Activated T-cell treated with anti-CD3 and anti-CD28 coated beads, Interleukin-2, amount 50 U/mL, for 24 hours (primary cell): ENCODE results near the gene MYEOV.

Experiments used
- DNase-seq: peaks from one replicate; pipeline ENCODE4 v3.0.0-alpha.2; 2020
- H3K27ac Mint-ChIP-seq: 2 replicates; pipeline ENCODE4 v1.8.0; 2020; ENCODE audit warnings: mild to moderate bottlenecking, mixed read lengths
- H3K27me3 Mint-ChIP-seq: 2 replicates; pipeline ENCODE4 v1.8.0; 2020; ENCODE audit warnings: mixed read lengths
- H3K36me3 Mint-ChIP-seq: 2 replicates; pipeline ENCODE4 v1.8.0; 2020; ENCODE audit warnings: low read depth, mixed read lengths
- H3K4me1 Mint-ChIP-seq: 2 replicates; pipeline ENCODE4 v1.8.0; 2020; ENCODE audit warnings: low read depth, mixed read lengths
- H3K4me3 Mint-ChIP-seq: 2 replicates; pipeline ENCODE4 v1.8.0; 2020; ENCODE audit warnings: mild to moderate bottlenecking, moderate library complexity, mixed read lengths
- H3K9me3 Mint-ChIP-seq: 2 replicates; pipeline ENCODE4 v1.8.0; 2020; ENCODE audit warnings: mixed read lengths

Gene MYEOV

DNA sequence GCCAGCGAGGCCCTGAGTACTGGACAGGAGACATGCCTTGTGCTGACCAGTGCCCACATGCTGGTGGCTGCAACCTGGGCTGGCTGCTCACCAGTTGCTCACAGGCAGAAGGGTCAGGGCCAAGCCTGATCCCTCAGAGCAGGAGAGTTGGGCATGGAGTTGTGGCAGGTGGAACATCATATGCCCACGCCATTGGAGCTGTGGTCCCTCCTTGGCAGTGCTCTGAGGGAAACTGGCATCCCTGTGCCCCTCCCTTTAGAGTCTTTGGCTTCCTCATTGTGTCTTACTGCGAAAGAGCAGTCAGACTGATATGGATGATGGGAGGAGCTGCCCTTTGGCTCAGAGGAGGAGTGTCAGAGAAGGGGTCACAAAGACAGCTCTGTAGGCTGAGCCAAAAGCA, 3.1 kb upstream of the MYEOV start:
- Mint-ChIP-seq H3K27me3 (no peaks in the 10 kb centered on the region), H3K4me3 (no peak overlapping the region), H3K27ac (no peak overlapping the region), H3K4me1 (peaks cover 17% of the 10 kb centered on the region), H3K36me3 (no peaks in the 10 kb centered on the region), H3K9me3 (no peaks in the 10 kb centered on the region)
- no peak for DNase-seq

DNA sequence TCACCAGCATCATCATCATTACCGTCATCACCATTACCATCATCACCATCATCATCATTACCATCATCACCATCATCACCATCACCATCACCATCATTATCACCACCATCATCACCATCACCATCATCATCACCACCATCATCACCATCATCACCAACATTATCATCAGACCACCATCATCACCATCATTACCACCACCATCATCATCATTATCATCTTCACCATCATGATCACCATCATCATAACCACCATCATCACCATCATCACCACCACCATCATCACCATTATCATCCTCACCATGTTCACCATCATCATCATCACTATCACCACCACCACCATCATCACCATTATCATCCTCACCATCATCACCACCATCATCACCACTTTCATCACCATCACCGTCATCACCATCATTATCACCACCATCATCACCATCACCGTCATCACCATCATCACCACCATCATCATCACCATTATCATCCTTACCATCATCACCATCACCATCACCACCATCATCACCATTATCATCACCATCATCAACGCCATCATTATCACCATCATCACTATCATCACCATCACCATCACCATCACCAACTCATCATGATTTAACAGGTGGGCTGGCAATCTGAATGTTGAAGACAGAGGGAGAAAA, 2.4 kb upstream of the MYEOV start:
- Mint-ChIP-seq H3K36me3 (no peaks in the 10 kb centered on the region), H3K9me3 (no peaks in the 10 kb centered on the region), H3K4me1 (peaks cover 25% of the 10 kb centered on the region), H3K4me3 (no peak overlapping the region), H3K27me3 (no peaks in the 10 kb centered on the region), H3K27ac (no peak overlapping the region)
- DNase-seq: no peak

DNA sequence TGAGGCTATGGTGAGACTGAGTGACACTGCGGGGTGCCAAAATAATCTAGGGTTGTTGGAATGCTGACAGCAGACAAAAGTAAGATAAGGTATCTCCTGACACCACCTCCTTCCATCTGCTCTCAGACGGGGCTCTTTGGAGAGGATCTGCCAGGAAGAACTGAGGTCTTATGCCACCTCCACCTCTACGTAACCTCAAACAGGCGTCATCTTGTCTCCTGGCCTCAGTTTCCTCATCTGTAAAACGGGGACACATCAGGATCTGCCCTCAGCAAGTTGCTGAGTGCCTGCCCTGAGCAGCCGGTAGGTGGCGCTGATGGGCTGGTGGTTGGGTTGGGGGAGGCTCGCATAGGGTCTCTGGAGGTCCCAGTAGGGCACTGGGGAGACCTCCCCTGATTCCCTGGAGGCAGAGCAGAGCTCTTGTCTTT, 1.7 kb upstream of the MYEOV start:
- Mint-ChIP-seq H3K27ac (no peak overlapping the region), H3K4me1 (peaks cover 31% of the 10 kb centered on the region), H3K4me3 (no peak overlapping the region), H3K36me3 (no peaks in the 10 kb centered on the region), H3K9me3 (no peaks in the 10 kb centered on the region), H3K27me3 (no peaks in the 10 kb centered on the region)
- peak; percentile 75 for DNase-seq

DNA sequence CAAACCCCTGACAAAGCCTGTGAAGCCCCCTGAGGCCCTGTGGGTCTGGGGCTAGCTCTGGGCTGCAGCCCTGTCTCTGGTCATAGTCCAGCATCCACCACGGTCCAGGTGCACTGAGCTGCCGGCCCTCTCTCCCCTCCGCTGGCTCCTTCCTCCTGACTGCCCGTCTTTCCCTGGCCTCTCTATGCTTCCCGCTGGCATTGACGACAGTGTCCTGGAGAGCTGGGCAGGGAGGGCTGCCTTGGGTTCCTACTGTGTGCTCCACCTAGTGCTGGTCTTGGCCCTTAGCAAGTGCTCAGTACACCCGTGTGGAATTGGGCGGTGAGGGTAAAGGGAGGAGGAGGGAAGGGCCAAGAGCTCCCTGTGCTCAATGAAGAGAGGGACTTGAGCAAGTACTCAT, 868 bp upstream of the MYEOV start:
- H3K4me3 Mint-ChIP-seq: no peak overlapping the region
- no peaks in the 10 kb centered on the region for H3K9me3 Mint-ChIP-seq
- H3K4me1 Mint-ChIP-seq: peaks cover 40% of the 10 kb centered on the region
- H3K27me3 Mint-ChIP-seq: no peaks in the 10 kb centered on the region
- no peaks in the 10 kb centered on the region for H3K36me3 Mint-ChIP-seq
- DNase-seq: no peak
- H3K27ac Mint-ChIP-seq: no peak overlapping the region

DNA sequence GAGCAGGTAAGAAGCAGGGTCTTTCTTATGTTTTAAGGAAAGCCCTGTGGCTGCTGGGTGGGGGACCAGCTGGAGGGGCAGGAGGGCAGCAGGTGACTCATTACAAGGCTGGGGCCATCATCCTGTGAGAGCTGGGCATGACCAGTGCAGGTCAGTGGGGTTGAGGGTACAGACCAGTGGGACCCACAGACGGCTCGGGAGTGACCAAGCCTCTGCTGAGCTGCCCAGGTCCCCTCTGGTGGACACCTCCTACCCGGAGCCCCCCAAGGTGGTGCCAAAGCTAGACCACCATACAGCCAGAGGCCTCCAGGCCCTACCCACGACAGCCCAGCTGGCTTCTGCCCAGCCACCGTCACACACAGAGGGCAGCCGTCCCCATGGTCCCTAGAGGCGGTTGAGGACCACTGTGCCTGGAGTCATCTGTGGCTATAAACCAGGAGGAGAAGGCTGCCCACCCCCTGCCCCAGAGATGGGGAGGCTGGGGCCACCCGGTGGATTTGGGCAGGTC, 670 bp downstream of the MYEOV start:
- Mint-ChIP-seq H3K4me1 (peaks cover 55% of the 10 kb centered on the region), H3K4me3 (no peak overlapping the region), H3K27ac (no peak overlapping the region)

DNA sequence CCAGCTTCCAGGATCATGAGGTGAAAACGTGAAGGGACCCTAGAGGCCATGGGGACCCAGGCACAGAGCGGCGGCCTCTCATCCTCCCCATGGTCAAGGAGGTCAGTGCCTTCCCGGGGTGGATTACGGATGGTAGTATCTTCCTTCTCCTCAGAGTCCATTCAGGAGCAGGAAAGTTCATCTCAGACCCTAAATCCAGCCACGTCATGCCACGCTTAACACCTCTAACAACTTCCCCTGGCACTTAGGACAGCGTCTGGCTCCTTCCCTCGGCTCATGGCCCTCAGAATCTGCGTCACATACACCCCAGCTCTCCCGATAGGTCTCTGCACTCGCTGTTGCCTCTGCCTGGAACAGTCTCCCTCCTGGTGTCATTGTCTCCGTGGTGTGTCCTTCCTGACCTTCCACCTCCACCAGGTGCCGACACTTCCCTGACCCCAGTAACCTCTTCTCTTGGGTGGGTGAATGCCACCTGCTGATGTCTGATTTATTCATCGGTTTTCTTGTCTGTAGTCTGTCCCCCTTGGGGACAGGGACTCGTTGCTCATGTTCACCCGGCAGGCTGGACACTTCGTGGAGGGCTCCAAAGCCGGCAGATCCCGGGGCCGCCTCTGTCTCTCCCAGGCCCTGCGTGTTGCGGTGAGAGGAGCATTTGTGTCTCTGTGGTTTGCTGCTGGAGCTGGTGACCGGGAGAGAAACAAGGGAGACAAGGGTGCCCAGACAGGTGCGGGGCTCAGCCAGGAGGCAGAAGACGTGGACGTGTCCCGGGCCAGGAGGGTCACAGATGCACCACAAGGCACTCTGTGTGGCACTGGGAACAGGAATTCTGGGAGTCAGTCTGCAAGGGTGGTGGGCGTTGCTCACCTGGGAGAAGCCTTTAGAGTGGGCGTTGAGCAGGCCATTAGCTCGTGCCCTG, 1.4 kb downstream of the MYEOV start:
- H3K9me3 Mint-ChIP-seq: no peaks in the 10 kb centered on the region
- no peaks in the 10 kb centered on the region for H3K36me3 Mint-ChIP-seq
- H3K27ac Mint-ChIP-seq: no peak overlapping the region
- H3K27me3 Mint-ChIP-seq: peaks cover 6% of the 10 kb centered on the region
- no peak for DNase-seq
- no peak overlapping the region for H3K4me3 Mint-ChIP-seq
- H3K4me1 Mint-ChIP-seq: peaks cover 58% of the 10 kb centered on the region

More for the DNA sequence above, 670 bp downstream of the MYEOV start:
- H3K9me3 Mint-ChIP-seq: no peaks in the 10 kb centered on the region
- no peak for DNase-seq
- H3K27me3 Mint-ChIP-seq: peaks cover 6% of the 10 kb centered on the region
- no peaks in the 10 kb centered on the region for H3K36me3 Mint-ChIP-seq

DNA sequence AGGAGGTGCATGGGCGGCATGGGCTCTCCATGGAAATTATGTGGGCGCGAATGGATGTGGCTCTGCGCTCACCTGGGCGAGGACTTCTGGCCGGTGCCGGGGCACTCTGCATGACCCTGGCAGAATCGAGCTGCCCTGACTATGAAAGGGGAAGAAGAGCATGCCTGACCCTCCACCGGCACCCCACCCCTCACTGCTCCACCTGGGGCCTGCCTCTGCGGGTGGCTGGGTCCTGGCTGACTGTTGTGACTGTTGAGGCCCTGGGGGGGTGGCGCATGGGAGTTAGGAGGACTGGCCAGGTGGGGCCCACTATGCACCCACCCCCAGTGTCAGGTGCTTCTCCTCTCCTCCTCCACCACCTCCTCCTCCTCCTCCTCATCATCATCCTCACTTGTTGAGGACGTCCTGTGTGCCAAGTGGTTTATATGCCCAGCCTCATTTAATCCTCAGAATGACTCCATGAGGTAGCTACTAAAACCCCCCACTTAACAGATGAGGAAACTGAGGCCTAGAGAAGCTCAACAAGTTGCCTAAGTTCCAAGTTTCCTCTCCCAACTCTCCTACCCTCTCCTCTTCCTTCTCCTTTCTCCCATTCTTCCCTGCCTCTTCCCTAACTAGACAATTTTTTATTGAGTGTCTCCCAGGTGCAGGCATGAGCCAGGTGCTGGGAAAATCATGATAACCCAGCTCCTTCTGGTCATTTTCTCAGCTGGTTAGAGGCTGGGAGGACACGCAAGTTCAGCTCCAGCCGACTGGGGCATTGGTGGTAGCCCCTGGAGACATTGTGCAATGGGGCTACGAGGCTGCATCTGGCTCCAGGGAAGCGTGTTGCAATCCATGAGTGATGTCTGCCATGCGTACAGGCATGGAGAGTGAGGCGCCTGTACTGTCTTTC, 2.3 kb downstream of the MYEOV start:
- Mint-ChIP-seq H3K4me3 (no peak overlapping the region), H3K4me1 (peaks cover 62% of the 10 kb centered on the region), H3K27ac (no peak overlapping the region), H3K36me3 (no peaks in the 10 kb centered on the region), H3K27me3 (peaks cover 6% of the 10 kb centered on the region), H3K9me3 (no peaks in the 10 kb centered on the region)
- DNase-seq: no peak

DNA sequence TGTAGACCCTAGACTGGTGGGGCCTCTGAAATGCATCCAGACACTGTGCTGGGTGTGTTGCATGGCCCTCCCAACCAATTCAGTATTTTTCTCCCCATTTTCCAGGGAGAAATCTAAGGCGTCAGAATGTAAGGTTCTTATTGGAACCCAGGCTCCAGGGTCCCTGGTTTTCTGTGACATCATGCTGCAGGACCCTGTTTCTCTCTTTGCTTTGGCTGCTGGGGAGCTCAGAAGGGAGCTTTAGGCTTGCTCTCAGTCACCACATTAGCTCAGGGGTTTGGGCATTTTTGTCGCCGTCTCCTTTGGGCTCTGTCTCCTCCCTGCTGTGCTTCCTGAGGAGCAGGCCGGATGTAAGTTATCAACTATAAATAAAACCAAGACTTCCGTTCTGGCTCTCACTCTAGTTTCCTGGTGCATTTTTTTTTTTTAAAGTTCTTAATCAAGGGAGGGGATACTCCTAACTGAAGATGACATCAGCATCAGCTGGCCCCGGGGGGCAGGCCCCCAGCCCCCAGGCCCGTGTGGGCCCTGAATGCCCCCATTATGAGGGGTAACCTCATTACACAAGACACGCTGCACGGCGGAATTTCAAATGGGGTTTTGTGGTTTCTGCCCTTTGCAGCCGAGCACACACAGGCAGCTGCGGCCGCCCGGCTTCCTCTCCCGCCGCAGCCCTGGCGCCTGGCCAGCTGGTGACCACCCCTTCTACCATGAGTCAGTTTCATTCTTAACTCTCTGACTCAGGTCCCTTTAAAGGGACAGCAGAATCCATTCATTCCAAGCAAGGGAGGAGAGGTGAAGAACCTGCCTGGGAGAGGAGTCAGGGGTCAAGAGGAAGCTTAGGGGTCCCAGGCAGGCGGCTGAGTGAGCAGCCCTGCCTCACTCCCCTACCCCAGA, 3.2 kb downstream of the MYEOV start:
- Mint-ChIP-seq H3K4me3 (peak overlapping the region; percentile 33), H3K4me1 (peaks cover 71% of the 10 kb centered on the region), H3K27ac (peak overlapping the region; percentile 55), H3K27me3 (peaks cover 6% of the 10 kb centered on the region), H3K9me3 (no peaks in the 10 kb centered on the region), H3K36me3 (no peaks in the 10 kb centered on the region)
- peak; percentile 86 for DNase-seq

DNA sequence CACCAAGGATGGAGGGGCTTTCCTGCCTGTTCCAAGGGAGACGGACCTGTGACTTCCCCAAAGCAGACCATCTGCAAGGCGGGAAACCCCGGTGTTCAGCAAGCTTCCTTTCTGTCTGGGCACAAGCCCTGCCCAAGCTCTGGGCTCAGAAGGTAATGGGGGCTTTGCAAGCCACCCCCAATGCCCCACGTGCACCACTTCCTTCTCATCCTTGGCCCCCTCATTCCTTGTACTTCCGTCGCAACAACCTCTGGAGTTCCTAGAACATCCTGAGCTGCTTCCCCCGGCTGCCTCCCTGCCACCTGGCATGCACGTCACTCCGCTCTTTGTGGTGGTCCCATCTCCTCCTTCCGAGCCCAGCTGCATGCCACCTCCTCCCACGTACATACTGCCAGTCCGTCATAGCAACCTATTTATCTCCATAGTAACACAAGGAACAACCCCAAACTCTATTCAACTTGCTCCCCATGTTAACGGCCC, 3.9 kb downstream of the MYEOV start:
- H3K4me3 Mint-ChIP-seq: peak overlapping the region; percentile 33
- H3K27ac Mint-ChIP-seq: peak overlapping the region; percentile 55
- DNase-seq: no peak
- peaks cover 6% of the 10 kb centered on the region for H3K27me3 Mint-ChIP-seq
- no peaks in the 10 kb centered on the region for H3K36me3 Mint-ChIP-seq
- peaks cover 74% of the 10 kb centered on the region for H3K4me1 Mint-ChIP-seq
- no peaks in the 10 kb centered on the region for H3K9me3 Mint-ChIP-seq

DNA sequence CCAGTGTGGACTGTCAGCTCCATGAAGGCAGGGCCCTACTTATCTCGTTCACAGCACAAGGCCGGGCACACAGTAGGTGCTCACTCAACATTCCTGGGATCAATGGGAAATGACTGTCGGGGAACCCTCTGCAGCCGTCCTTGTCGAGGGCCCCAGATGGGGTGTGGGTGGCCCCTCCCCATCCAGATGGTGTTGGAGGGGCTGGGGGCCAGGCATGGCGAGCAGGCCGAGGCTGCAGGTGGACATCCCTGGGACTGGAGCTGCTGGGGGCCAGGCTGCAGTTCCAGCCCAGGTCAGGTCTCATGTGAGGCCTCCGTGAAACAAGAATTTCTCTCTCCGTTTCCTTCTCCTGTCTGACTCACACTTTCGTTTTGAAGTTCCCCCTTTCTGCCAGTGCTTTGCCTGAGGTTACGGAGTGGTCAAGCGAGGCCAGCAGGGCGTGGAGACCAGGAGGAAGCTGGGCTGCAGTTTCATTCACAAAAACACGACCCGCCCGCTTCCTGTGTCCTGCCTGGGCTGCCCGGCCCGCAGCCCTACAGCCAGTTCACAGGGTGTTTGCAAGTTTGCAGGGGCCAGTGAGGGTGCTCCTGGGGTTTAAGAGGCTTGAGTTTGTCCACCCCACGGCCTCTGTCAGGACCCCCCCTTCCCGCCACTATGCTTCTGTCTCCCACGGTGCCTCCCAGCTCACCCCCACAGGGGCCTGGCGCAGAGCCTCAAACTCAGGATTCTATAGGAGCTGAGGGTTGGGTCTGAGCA, 4.5 kb downstream of the MYEOV start:
- H3K36me3 Mint-ChIP-seq: no peaks in the 10 kb centered on the region
- peaks cover 6% of the 10 kb centered on the region for H3K27me3 Mint-ChIP-seq
- peak; percentile 49 for DNase-seq
- H3K4me1 Mint-ChIP-seq: peaks cover 72% of the 10 kb centered on the region
- H3K27ac Mint-ChIP-seq: peak overlapping the region; percentile 55
- no peaks in the 10 kb centered on the region for H3K9me3 Mint-ChIP-seq
- peak overlapping the region; percentile 33 for H3K4me3 Mint-ChIP-seq

DNA sequence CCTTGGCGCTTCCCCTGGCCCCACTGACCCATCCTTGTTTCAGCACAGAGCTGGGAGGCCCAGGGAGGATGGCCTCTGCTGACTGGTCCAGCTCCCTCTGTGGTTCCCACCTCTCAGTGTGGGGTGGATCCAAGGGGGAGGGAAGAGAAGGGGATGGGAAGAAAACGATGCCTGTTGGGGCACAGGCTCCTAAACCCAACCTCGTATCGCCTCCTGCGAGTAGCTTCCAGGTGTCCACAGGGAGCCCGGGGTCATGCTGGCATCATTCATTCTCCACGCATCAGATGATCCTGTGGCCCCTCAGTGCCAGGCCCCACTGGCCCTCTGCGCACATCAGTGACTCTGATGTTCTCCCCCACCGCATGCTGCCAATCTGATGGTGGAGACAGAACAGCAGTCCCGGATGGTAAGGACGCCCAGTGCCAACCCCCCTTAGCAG, 5.1 kb downstream of the MYEOV start:
- Mint-ChIP-seq H3K4me3 (no peak overlapping the region), H3K27ac (no peak overlapping the region), H3K4me1 (peaks cover 68% of the 10 kb centered on the region), H3K27me3 (peaks cover 6% of the 10 kb centered on the region), H3K9me3 (no peaks in the 10 kb centered on the region), H3K36me3 (no peaks in the 10 kb centered on the region)
- no peak for DNase-seq

DNA sequence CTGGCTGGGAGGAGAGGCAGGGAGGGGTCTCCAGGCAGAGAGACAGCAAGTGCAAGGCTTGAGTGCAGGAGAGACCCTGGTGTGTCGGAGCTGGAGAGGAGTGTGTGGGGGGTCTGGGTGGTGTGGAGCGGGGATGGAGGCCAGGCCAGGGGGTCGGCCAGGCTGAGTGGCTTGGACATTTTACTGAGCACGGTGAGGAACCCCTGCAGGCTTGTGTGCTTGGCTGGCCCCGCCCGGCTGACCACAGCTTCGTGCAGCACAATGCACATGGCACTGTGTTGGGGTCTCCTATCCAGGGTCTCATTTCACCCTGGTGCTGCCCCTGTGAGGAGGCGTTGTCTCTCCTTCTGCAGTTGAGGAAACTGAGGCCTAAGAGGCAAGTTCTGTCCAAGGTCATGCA, 5.6 kb downstream of the MYEOV start:
- H3K27ac Mint-ChIP-seq: no peak overlapping the region
- H3K9me3 Mint-ChIP-seq: no peaks in the 10 kb centered on the region
- peaks cover 6% of the 10 kb centered on the region for H3K27me3 Mint-ChIP-seq
- H3K4me1 Mint-ChIP-seq: peaks cover 66% of the 10 kb centered on the region
- no peak for DNase-seq
- no peaks in the 10 kb centered on the region for H3K36me3 Mint-ChIP-seq
- no peak overlapping the region for H3K4me3 Mint-ChIP-seq
